ENCODE measurements around the gene SPANXN4. TPM values are rescaled to one million over a fixed set of nuclear protein-coding genes. Genes with fewer than 3 reads are reported as not detected.

SPANXN4 gene
- total and polyA plus RNA-seq, 4 donors = not detected

DNA sequence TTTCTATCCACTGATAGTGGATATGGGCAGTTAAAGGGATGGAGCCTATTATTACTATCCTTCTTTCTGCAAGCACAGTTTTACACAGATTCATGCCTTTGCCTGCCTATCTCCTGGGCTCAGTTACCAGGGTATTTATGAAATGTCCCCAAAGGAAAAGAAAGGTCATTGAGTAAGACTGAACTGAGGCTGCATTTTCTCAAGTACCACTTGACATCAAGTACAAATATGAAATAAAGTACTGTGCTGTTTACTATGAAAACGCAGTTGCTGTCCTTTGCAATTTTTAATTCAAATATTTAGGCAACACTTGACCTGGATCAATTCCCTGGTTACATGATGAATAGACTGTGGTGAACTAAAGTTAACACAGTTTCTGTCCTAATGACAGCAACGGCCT, 23.5 kb upstream of the SPANXN4 start:
- TF ChIP-seq, protein P1, sequence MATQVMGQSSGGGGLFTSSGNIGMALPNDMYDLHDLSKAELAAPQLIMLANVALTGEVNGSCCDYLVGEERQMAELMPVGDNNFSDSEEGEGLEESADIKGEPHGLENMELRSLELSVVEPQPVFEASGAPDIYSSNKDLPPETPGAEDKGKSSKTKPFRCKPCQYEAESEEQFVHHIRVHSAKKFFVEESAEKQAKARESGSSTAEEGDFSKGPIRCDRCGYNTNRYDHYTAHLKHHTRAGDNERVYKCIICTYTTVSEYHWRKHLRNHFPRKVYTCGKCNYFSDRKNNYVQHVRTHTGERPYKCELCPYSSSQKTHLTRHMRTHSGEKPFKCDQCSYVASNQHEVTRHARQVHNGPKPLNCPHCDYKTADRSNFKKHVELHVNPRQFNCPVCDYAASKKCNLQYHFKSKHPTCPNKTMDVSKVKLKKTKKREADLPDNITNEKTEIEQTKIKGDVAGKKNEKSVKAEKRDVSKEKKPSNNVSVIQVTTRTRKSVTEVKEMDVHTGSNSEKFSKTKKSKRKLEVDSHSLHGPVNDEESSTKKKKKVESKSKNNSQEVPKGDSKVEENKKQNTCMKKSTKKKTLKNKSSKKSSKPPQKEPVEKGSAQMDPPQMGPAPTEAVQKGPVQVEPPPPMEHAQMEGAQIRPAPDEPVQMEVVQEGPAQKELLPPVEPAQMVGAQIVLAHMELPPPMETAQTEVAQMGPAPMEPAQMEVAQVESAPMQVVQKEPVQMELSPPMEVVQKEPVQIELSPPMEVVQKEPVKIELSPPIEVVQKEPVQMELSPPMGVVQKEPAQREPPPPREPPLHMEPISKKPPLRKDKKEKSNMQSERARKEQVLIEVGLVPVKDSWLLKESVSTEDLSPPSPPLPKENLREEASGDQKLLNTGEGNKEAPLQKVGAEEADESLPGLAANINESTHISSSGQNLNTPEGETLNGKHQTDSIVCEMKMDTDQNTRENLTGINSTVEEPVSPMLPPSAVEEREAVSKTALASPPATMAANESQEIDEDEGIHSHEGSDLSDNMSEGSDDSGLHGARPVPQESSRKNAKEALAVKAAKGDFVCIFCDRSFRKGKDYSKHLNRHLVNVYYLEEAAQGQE (IDR thresholded peaks at IDR 0.05) = no peak
- no peak for TF ChIP-seq JUND (IDR thresholded peaks at IDR 0.05)
- no peak for TF ChIP-seq HNF4G (IDR thresholded peaks at IDR 0.05)
- TF ChIP-seq FOXA2 (IDR thresholded peaks at IDR 0.05) = no peak
- no peak for TF ChIP-seq RAD21 (IDR thresholded peaks at IDR 0.05)
- TF ChIP-seq CTCF (IDR thresholded peaks at IDR 0.05; ENCODE audit: low read depth, low read length, missing input control) = no peak
- no peak for TF ChIP-seq TAF1 (conservative IDR thresholded peaks at IDR 0.05)
- no peak for TF ChIP-seq GABPA (IDR thresholded peaks at IDR 0.05 in 1 of 2, conservative IDR thresholded peaks at IDR 0.05 in 1 of 2)
- no peaks in the 10 kb centered on the region for H3K36me3 ChIP-seq (ENCODE audit: control insufficient read depth in 4 of 4, insufficient read depth in 3 of 4, low read depth in 1 of 4, low read length in 3 of 4)
- DNase-seq (ENCODE audit: low spot score) = no peak
- H3K9me3 ChIP-seq (ENCODE audit: control insufficient read depth in 4 of 4, low read length in 3 of 4) = no peaks in the 10 kb centered on the region
- H3K27ac ChIP-seq (ENCODE audit: low read depth in 1 of 2, low read length in 2 of 2) = no peak overlapping the region
- no peak overlapping the region for H3K4me3 ChIP-seq (ENCODE audit: low read depth in 1 of 3, low read length in 3 of 3)
- H3K4me1 ChIP-seq (ENCODE audit: control insufficient read depth in 4 of 4, insufficient read depth in 4 of 4, low read length in 3 of 4) = peaks cover 0 to 8% (median 5%) of the 10 kb centered on the region in 4 donors
- no peaks in the 10 kb centered on the region for H3K27me3 ChIP-seq (ENCODE audit: control insufficient read depth in 4 of 4, insufficient read depth in 4 of 4, low read length in 3 of 4)
- H3K9ac ChIP-seq (ENCODE audit: low read depth in 1 of 2, low read length in 2 of 2) = no peak overlapping the region
- 29% methylated on average over 2 of the region's 2 CpGs for whole genome bisulfite sequencing

DNA sequence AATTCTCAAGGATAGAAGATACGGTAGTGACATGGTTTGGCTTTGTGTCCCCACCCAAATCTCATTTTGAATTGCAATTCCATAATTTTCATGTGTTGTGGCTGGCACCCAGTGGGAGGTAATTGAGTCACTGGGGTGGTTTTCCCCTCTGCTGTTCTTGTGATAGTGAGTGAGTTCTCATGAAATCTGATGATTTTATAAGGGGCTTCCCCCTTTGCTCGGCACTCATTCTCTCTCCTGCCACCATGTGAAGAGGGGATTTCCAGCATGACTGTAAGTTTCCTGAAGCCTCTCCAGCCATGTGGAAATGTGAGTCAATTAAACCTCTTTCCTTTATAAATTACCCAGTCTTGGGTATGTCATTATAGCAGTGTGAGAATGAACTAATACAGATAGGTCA, 8.5 kb upstream of the SPANXN4 start:
- H3K27ac ChIP-seq (ENCODE audit: low read depth in 1 of 2, low read length in 2 of 2) = no peak overlapping the region
- no peaks in the 10 kb centered on the region for H3K4me1 ChIP-seq (ENCODE audit: control insufficient read depth in 4 of 4, insufficient read depth in 4 of 4, low read length in 3 of 4)
- no peaks in the 10 kb centered on the region for H3K9me3 ChIP-seq (ENCODE audit: control insufficient read depth in 4 of 4, low read length in 3 of 4)
- WGBS = 82% methylated on average over 2 of the region's 2 CpGs
- no peaks in the 10 kb centered on the region for H3K27me3 ChIP-seq (ENCODE audit: control insufficient read depth in 4 of 4, insufficient read depth in 4 of 4, low read length in 3 of 4)
- H3K36me3 ChIP-seq (ENCODE audit: control insufficient read depth in 4 of 4, insufficient read depth in 3 of 4, low read depth in 1 of 4, low read length in 3 of 4) = no peaks in the 10 kb centered on the region
- no peak overlapping the region for H3K4me3 ChIP-seq (ENCODE audit: low read depth in 1 of 3, low read length in 3 of 3)
- H3K9ac ChIP-seq (ENCODE audit: low read depth in 1 of 2, low read length in 2 of 2) = no peak overlapping the region
- DNase-seq (ENCODE audit: low spot score) = no peak
- TF ChIP-seq NR2F2 (IDR thresholded peaks at IDR 0.05) = no peak
- TF ChIP-seq, protein P1 (IDR thresholded peaks at IDR 0.05) = no peak
- TF ChIP-seq JUND (IDR thresholded peaks at IDR 0.05) = no peak
- TF ChIP-seq, protein P2, sequence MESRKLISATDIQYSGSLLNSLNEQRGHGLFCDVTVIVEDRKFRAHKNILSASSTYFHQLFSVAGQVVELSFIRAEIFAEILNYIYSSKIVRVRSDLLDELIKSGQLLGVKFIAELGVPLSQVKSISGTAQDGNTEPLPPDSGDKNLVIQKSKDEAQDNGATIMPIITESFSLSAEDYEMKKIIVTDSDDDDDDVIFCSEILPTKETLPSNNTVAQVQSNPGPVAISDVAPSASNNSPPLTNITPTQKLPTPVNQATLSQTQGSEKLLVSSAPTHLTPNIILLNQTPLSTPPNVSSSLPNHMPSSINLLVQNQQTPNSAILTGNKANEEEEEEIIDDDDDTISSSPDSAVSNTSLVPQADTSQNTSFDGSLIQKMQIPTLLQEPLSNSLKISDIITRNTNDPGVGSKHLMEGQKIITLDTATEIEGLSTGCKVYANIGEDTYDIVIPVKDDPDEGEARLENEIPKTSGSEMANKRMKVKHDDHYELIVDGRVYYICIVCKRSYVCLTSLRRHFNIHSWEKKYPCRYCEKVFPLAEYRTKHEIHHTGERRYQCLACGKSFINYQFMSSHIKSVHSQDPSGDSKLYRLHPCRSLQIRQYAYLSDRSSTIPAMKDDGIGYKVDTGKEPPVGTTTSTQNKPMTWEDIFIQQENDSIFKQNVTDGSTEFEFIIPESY (IDR thresholded peaks at IDR 0.05) = no peak
- TF ChIP-seq MAX (IDR thresholded peaks at IDR 0.05) = no peak
- no peak for TF ChIP-seq YY1 (IDR thresholded peaks at IDR 0.05)
- no peak for TF ChIP-seq HNF4A (conservative IDR thresholded peaks at IDR 0.05)
- TF ChIP-seq GABPA (IDR thresholded peaks at IDR 0.05 in 1 of 2, conservative IDR thresholded peaks at IDR 0.05 in 1 of 2) = no peak
- no peak for TF ChIP-seq RXRA (IDR thresholded peaks at IDR 0.05)
- TF ChIP-seq FOXA2 (IDR thresholded peaks at IDR 0.05) = no peak
- no peak for TF ChIP-seq FOXA1 (IDR thresholded peaks at IDR 0.05)
- TF ChIP-seq, protein P3, sequence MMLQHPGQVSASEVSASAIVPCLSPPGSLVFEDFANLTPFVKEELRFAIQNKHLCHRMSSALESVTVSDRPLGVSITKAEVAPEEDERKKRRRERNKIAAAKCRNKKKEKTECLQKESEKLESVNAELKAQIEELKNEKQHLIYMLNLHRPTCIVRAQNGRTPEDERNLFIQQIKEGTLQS (IDR thresholded peaks at IDR 0.05) = no peak
- no peak for TF ChIP-seq TAF1 (conservative IDR thresholded peaks at IDR 0.05)
- no peak for TF ChIP-seq SP1 (IDR thresholded peaks at IDR 0.05)
- no peak for TF ChIP-seq EGR1 (IDR thresholded peaks at IDR 0.05; ENCODE audit: low read depth in 2 of 2)
- TF ChIP-seq RAD21 (IDR thresholded peaks at IDR 0.05) = no peak
- TF ChIP-seq HNF4G (IDR thresholded peaks at IDR 0.05) = no peak
- no peak for TF ChIP-seq CTCF (IDR thresholded peaks at IDR 0.05; ENCODE audit: low read depth, low read length, missing input control)
